ENCODE measurements around the gene ZNF780A. TPM values are rescaled to one million over a fixed set of nuclear protein-coding genes. Genes with fewer than 3 reads are reported as not detected.
"Not testable (repeated sequence)": the region's sequence is repeated elsewhere in the genome, so short reads cannot be mapped to it uniquely, and the experiment has no call there.

Gene ZNF780A
- total RNA-seq, 1 experiment from 2014 or later = 15.9 TPM

DNA sequence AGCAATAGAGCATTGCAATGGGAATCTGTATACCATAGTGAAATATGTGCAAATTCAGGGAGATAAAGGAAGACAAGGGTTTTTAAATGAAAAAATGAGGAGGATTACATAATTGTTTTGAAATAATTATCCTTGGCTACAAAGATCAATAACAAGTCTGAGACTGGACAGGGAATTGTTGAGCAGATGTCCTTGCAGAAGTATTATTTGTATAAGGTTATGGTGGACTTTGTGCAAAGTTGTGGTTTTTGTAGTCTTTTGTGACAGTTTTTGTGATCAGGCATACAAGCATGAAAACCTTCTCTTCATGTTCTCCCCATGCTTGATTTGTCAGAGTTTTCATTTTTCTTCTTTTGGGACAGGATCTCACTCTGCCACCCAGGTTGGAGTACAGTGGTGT lies 25.3 kb upstream of the ZNF780A start:
- no peak for DNase-seq (ENCODE audit: low spot score)
- Histone ChIP-seq H3K27ac (ENCODE audit: low read depth, low read length, poor library complexity, severe bottlenecking) (no peak overlapping the region), H3K27me3 (replicated peaks; ENCODE audit: insufficient read depth, low read depth, low read length, poor library complexity) (no peaks in the 10 kb centered on the region), H3K4me3 (ENCODE audit: low read depth, low read length, poor library complexity, severe bottlenecking) (no peak overlapping the region), H3K4me1 (ENCODE audit: insufficient read depth, low read length, poor library complexity, severe bottlenecking) (no peaks in the 10 kb centered on the region), H3K9me3 (ENCODE audit: low read depth, low read length, poor library complexity, severe bottlenecking) (no peaks in the 10 kb centered on the region), H3K36me3 (ENCODE audit: insufficient read depth, low read length, poor library complexity, severe bottlenecking) (no peaks in the 10 kb centered on the region)
- no TSS peak for BruUV-seq (replicated peaks)
- ChIA-PET POLR2A (ENCODE audit: low non-redundant PET) (no interaction called here), CTCF (no interaction called here)
- intact Hi-C loops (cut with micrococcal nuclease; ENCODE audit: unreplicated experiment) = no loop called here
- TF ChIP-seq EZH2 (IDR thresholded peaks at IDR 0.05; ENCODE audit: borderline replicate concordance, low read depth, low read length, poor library complexity, severe bottlenecking) = no peak
- TF ChIP-seq, protein P1, sequence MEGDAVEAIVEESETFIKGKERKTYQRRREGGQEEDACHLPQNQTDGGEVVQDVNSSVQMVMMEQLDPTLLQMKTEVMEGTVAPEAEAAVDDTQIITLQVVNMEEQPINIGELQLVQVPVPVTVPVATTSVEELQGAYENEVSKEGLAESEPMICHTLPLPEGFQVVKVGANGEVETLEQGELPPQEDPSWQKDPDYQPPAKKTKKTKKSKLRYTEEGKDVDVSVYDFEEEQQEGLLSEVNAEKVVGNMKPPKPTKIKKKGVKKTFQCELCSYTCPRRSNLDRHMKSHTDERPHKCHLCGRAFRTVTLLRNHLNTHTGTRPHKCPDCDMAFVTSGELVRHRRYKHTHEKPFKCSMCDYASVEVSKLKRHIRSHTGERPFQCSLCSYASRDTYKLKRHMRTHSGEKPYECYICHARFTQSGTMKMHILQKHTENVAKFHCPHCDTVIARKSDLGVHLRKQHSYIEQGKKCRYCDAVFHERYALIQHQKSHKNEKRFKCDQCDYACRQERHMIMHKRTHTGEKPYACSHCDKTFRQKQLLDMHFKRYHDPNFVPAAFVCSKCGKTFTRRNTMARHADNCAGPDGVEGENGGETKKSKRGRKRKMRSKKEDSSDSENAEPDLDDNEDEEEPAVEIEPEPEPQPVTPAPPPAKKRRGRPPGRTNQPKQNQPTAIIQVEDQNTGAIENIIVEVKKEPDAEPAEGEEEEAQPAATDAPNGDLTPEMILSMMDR (conservative IDR thresholded peaks at IDR 0.05; ENCODE audit: low read depth, low read length) = no peak

DNA sequence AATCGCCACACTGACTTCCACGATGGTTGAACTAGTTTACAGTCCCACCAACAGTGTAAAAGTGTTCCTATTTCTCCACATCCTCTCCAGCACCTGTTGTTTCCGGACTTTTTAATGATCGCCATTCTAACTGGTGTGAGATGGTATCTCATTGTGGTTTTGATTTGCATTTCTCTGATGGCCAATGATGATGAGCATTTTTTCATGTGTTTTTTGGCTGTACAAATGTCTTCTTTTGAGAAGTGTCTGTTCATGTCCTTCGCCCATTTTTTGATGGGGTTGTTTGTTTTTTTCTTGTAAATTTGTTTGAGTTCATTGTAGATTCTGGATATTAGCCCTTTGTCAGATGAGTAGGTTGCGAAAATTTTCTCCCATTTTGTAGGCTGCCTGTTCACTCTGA lies 23.4 kb upstream of the ZNF780A start:
- H3K4me1 ChIP-seq (ENCODE audit: insufficient read depth, low read length, poor library complexity, severe bottlenecking); H3K27me3 ChIP-seq (replicated peaks; ENCODE audit: insufficient read depth, low read depth, low read length, poor library complexity); CTCF ChIA-PET; POLR2A ChIA-PET (ENCODE audit: low non-redundant PET); H3K4me3 ChIP-seq (ENCODE audit: low read depth, low read length, poor library complexity, severe bottlenecking); intact Hi-C loops (cut with micrococcal nuclease; ENCODE audit: unreplicated experiment); H3K27ac ChIP-seq (ENCODE audit: low read depth, low read length, poor library complexity, severe bottlenecking); H3K36me3 ChIP-seq (ENCODE audit: insufficient read depth, low read length, poor library complexity, severe bottlenecking); BruUV-seq (replicated peaks); H3K9me3 ChIP-seq (ENCODE audit: low read depth, low read length, poor library complexity, severe bottlenecking); DNase-seq (ENCODE audit: low spot score): not testable (repeated sequence)

DNA sequence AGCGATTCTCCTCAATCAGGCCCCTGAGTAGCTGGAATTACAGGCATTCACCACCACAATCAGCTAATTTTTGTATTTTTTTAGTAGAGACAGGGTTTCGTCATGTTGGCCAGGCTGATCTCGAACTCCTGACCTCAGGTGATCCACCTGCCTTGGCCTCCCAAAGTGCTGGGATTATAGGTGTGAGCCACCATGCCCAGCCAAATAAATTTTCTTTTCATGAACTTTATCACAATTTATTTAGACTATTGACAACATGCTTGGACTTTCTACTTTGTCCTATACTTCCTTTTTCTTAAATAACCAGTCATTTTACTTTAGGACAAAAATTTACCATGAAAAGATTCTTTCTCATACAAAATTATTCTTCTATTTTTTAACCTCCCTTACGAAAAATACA lies 21.5 kb upstream of the ZNF780A start:
- H3K9me3 ChIP-seq (ENCODE audit: low read depth, low read length, poor library complexity, severe bottlenecking); H3K27me3 ChIP-seq (replicated peaks; ENCODE audit: insufficient read depth, low read depth, low read length, poor library complexity); H3K4me3 ChIP-seq (ENCODE audit: low read depth, low read length, poor library complexity, severe bottlenecking); H3K27ac ChIP-seq (ENCODE audit: low read depth, low read length, poor library complexity, severe bottlenecking); POLR2A ChIA-PET (ENCODE audit: low non-redundant PET); H3K4me1 ChIP-seq (ENCODE audit: insufficient read depth, low read length, poor library complexity, severe bottlenecking); H3K36me3 ChIP-seq (ENCODE audit: insufficient read depth, low read length, poor library complexity, severe bottlenecking); intact Hi-C loops (cut with micrococcal nuclease; ENCODE audit: unreplicated experiment); BruUV-seq (replicated peaks); DNase-seq (ENCODE audit: low spot score); CTCF ChIA-PET: not testable (repeated sequence)

DNA sequence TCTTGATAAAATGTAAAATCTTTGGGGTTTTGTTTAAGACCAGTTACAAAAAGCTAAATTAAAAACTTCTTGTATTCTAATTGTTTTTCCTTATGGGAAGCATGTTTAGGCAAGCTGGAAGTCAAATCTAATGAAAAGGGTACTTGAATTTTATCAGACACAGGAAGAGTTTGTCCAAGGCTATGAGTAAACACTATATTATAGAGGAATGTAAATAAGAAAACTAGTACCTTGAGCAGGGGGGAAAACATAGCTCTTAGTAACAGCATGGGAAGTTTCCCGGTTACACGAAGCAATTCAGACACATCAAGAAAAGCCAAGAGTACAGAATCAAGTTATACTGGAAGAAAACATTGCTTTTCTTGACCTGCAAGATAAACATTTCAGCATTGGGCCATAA lies 19.8 kb upstream of the ZNF780A start:
- no peaks in the 10 kb centered on the region for H3K36me3 ChIP-seq (ENCODE audit: insufficient read depth, low read length, poor library complexity, severe bottlenecking)
- DNase-seq (ENCODE audit: low spot score) = no peak
- no peak overlapping the region for H3K27ac ChIP-seq (ENCODE audit: low read depth, low read length, poor library complexity, severe bottlenecking)
- CTCF ChIA-PET = no interaction called here
- intact Hi-C loops (cut with micrococcal nuclease; ENCODE audit: unreplicated experiment) = no loop called here
- POLR2A ChIA-PET (ENCODE audit: low non-redundant PET) = no interaction called here
- H3K9me3 ChIP-seq (ENCODE audit: low read depth, low read length, poor library complexity, severe bottlenecking) = no peaks in the 10 kb centered on the region
- H3K4me3 ChIP-seq (ENCODE audit: low read depth, low read length, poor library complexity, severe bottlenecking) = no peak overlapping the region
- TF ChIP-seq, protein P1 (conservative IDR thresholded peaks at IDR 0.05; ENCODE audit: low read depth, low read length) = no peak
- TF ChIP-seq EZH2 (IDR thresholded peaks at IDR 0.05; ENCODE audit: borderline replicate concordance, low read depth, low read length, poor library complexity, severe bottlenecking) = no peak
- BruUV-seq (replicated peaks) = no TSS peak
- no peaks in the 10 kb centered on the region for H3K4me1 ChIP-seq (ENCODE audit: insufficient read depth, low read length, poor library complexity, severe bottlenecking)
- H3K27me3 ChIP-seq (replicated peaks; ENCODE audit: insufficient read depth, low read depth, low read length, poor library complexity) = no peaks in the 10 kb centered on the region

Data from A673 (cell line).